AG09309 (cell line): ENCODE measurements around the gene IL19.

Experiments
- DNase-seq: peaks from one replicate; pipeline ENCODE4 v3.0.0-alpha.2; 2010; ENCODE audit warnings: low read depth
- H3K4me3 ChIP-seq: 2 replicates; pipeline ENCODE4 v1.5.1; 2011; ENCODE audit warnings: mild to moderate bottlenecking, low read depth, low read length, moderate library complexity; ENCODE audit not compliant: control insufficient read depth
- CTCF ChIP-seq: IDR thresholded peaks from 2 replicates; pipeline ENCODE4 v1.5.1; 2011; ENCODE audit warnings: mild to moderate bottlenecking, low read depth, low read length, inconsistent platforms; ENCODE audit not compliant: insufficient read depth, control insufficient read depth; ENCODE audit errors: missing control alignments

Gene IL19

GRCh38 chr1:206739411-206740076 is 31.0 kb upstream of the IL19 start:
- TF ChIP-seq CTCF: no peak
- DNase-seq: no peak
- H3K4me3 ChIP-seq: no peak overlapping the region

- TF ChIP-seq CTCF: no peak
- H3K4me3 ChIP-seq: no peak overlapping the region
- no peak for DNase-seq
These were observed 29.4 kb upstream of the IL19 start for GRCh38 chr1:206741142-206741701.

- no peak for DNase-seq
- H3K4me3 ChIP-seq: no peak overlapping the region
- TF ChIP-seq CTCF: no peak
These were observed 27.7 kb upstream of the IL19 start for GRCh38 chr1:206742719-206743383.

GRCh38 chr1:206744683-206745082 is 25.9 kb upstream of the IL19 start:
- no peak overlapping the region for H3K4me3 ChIP-seq
- no peak for DNase-seq
- TF ChIP-seq CTCF: no peak

GRCh38 chr1:206745301-206745700 is 25.3 kb upstream of the IL19 start:
- no peak overlapping the region for H3K4me3 ChIP-seq
- TF ChIP-seq CTCF: no peak
- no peak for DNase-seq

- no peak for TF ChIP-seq CTCF
- DNase-seq: no peak
- H3K4me3 ChIP-seq: no peak overlapping the region
These were observed 22.1 kb upstream of the IL19 start for GRCh38 chr1:206748348-206749030.
